Stomach (tissue), 9 donors: ENCODE data around the gene SLC18A3. TPM values are rescaled to one million over a fixed set of nuclear protein-coding genes. Genes with fewer than 3 reads are reported as not detected.

Source experiments
- DNase-seq, 2 donors: peaks; one replicate each; pipeline versions ENCODE4 v3.0.0 to v3.0.0-alpha.2; 2013 to 2019
- H3K27ac ChIP-seq, 5 donors: fragments of 200-600 bp in 4 of 5; sonication (generic) in 4 of 5; one replicate each; pipeline ENCODE4 v1.5.1; 2013 to 2019; ENCODE audit warnings: mild to moderate bottlenecking in 1 of 5, moderate library complexity in 1 of 5
- H3K27me3 ChIP-seq, 3 donors: fragments of 200-600 bp; sonication (generic); one replicate each; pipeline ENCODE4 v1.5.1; 2017 to 2019; ENCODE audit warnings: mixed run types in 1 of 3
- H3K36me3 ChIP-seq, 4 donors: fragments of 200-600 bp; sonication (generic); 1 replicate in 3 of 4; 2 replicates in 1 of 4; pipeline ENCODE4 v1.5.1; 2016 to 2019
- H3K4me1 ChIP-seq, 4 donors: fragments of 200-600 bp; sonication (generic); one replicate each; pipeline ENCODE4 v1.5.1; 2016 to 2019
- H3K4me3 ChIP-seq, 4 donors: fragments of 200-600 bp; sonication (generic) in 3 of 4; one replicate each; pipeline ENCODE4 v1.5.1; 2016 to 2019; ENCODE audit warnings: mild to moderate bottlenecking in 1 of 4
- H3K9me3 ChIP-seq, 4 donors: fragments of 200-600 bp; sonication (generic); one replicate each; pipeline ENCODE4 v1.5.1; 2016 to 2019
- EP300 ChIP-seq: sonication (generic); formaldehyde crosslinking; IDR thresholded peaks from one replicate; pipeline ENCODE4 v1.6.1; 2017; ENCODE audit warnings: antibody characterized with exemption
- POLR2A ChIP-seq, 4 donors: fragments of 450-650 bp; IDR thresholded peaks; one replicate each; pipeline ENCODE4 v1.6.1; 2016; ENCODE audit warnings: antibody characterized with exemption in 4 of 4, control low read depth in 2 of 4, mild to moderate bottlenecking in 1 of 4, moderate library complexity in 1 of 4
- POLR2AphosphoS5 ChIP-seq, 3 donors: sonication (generic); formaldehyde crosslinking; IDR thresholded peaks; one replicate each; pipeline ENCODE4 v1.6.1; 2016; ENCODE audit warnings: antibody characterized with exemption in 3 of 3
- WGBS, 5 donors: extraction: QIAGEN DNeasy Blood & Tissue Kit in 3 of 5; methylation state at CpG; one replicate each; pipeline versions ENCODE4 v1.1.5 to v1.1.7; 2013 to 2018; 5-methylcytosine and 5-hydroxymethylcytosine counted together
- intact Hi-C: fragments of 100-400 bp; cut with DNase I; formaldehyde crosslinking; loops from one replicate; pipeline ENCODE4 v1.15.1; 2023; ENCODE audit warnings: low total_unique reads
- polyA plus RNA-seq, 3 donors: library from polyadenylated mRNA; stranded (reverse); fragments of 200-250 nt; gene quantifications; one replicate each; pipeline ENCODE4 v1.2.3, GENCODE V29; 2013
- total RNA-seq, 5 donors: library from RNA; depleted of rRNA; stranded (reverse); fragments of >200 nt; gene quantifications; one replicate each; pipeline versions ENCODE4 v1.1.0 to v1.2.3, GENCODE V29; 2014 to 2016
- TF ChIP-seq, protein P1 (sequence below), 7 experiments: fragments of 450-650 bp in 4 of 7; fragments of 200-600 bp in 3 of 7; sonication (generic) in 3 of 7; IDR thresholded peaks; one replicate each; pipeline ENCODE4 v1.5.1; 2016 to 2019; ENCODE audit warnings: antibody characterized with exemption in 7 of 7, control low read depth in 2 of 7, mild to moderate bottlenecking in 1 of 7
- donor health status: healthy with polysubstance abuse.
- donor health status: Bipolar disorder and iron deficiency.
- donor health status: healthy.

Gene SLC18A3
- total and polyA plus RNA-seq, 8 donors, result 0.20 to 0.73 TPM; not detected in 6

DNA sequence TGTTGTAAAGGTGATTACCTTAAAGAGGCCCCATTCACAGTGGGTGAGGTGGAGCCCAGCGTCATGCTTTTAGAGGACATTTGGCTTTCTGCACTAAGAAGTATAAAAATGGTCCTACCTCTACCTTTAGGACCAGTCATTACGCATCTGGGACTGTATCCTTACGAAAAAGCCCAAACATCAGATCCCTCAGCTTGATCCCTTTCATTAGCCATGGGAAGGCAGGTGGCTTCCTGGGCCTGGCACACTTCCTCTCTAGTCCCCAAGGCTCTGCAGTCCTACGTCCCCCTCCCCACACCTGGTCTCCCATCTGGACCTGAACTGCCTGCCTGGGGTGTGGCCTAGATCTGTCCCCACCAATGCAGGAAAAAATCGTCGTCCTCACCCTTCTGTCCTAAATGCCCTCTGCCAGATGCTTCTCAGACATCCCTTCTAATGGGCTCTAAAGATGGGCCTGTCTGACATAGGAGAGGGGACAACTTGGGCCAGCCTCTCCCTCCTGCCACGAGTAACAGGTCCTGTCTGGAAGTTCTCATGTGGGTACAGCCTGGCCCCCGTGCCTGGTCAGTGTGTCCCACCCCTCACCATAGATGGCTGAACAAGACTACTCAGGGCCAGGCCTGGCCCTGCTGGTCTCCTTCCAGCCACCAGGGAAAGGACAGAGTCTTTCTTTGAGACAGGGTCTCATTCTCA is 11.8 kb upstream of the SLC18A3 start:
- Histone ChIP-seq H3K27ac (no peak overlapping the region), H3K9me3 (no peaks in the 10 kb centered on the region), H3K4me3 (no peak overlapping the region), H3K27me3 (peaks cover 0 to 69% (median 5%) of the 10 kb centered on the region in 3 donors), H3K36me3 (no peaks in the 10 kb centered on the region), H3K4me1 (no peaks in the 10 kb centered on the region)
- 65 to 79% (median 77%) methylated on average over 8 of the region's 8 CpGs for WGBS, 5 donors
- intact Hi-C loops, result no loop called here
- no peak for TF ChIP-seq EP300
- no peak for TF ChIP-seq POLR2AphosphoS5 (IDR thresholded peaks at IDR 0.05)
- TF ChIP-seq, protein P1, sequence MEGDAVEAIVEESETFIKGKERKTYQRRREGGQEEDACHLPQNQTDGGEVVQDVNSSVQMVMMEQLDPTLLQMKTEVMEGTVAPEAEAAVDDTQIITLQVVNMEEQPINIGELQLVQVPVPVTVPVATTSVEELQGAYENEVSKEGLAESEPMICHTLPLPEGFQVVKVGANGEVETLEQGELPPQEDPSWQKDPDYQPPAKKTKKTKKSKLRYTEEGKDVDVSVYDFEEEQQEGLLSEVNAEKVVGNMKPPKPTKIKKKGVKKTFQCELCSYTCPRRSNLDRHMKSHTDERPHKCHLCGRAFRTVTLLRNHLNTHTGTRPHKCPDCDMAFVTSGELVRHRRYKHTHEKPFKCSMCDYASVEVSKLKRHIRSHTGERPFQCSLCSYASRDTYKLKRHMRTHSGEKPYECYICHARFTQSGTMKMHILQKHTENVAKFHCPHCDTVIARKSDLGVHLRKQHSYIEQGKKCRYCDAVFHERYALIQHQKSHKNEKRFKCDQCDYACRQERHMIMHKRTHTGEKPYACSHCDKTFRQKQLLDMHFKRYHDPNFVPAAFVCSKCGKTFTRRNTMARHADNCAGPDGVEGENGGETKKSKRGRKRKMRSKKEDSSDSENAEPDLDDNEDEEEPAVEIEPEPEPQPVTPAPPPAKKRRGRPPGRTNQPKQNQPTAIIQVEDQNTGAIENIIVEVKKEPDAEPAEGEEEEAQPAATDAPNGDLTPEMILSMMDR (IDR thresholded peaks at IDR 0.05), result no peak
- TF ChIP-seq POLR2A (IDR thresholded peaks at IDR 0.05), result no peak
- no peak for DNase-seq

DNA sequence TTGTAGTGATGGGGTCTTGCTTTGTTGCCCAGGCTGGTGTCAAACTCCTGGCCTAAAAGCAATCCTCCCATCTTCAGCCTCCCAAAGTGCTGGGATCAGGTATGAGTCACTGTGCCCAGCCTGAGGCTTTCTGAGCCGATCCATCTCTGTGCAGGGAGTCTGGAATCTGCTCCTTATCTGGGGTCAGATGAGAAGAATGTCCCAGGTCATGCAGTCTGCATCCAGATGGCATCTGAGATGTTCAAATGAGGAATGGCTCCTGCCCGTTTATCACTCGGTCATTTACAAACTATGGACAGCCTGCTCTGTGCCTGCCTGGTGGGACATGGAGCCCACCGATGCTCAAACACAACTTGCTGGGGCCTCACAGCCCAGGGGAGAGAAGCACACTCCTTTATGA is 11.1 kb upstream of the SLC18A3 start:
- no peak for DNase-seq
- Histone ChIP-seq H3K27ac (no peak overlapping the region), H3K9me3 (no peaks in the 10 kb centered on the region), H3K4me3 (no peak overlapping the region), H3K4me1 (no peaks in the 10 kb centered on the region), H3K27me3 (peaks cover 0 to 66% (median 5%) of the 10 kb centered on the region in 3 donors), H3K36me3 (no peaks in the 10 kb centered on the region)
- intact Hi-C loops, result no loop called here
- TF ChIP-seq, protein P1 (IDR thresholded peaks at IDR 0.05), result no peak
- TF ChIP-seq POLR2A (IDR thresholded peaks at IDR 0.05), result no peak
- TF ChIP-seq EP300, result no peak
- no peak for TF ChIP-seq POLR2AphosphoS5 (IDR thresholded peaks at IDR 0.05)
- WGBS, 5 donors, result 33 to 49% (median 43%) methylated on average over 4 of the region's 4 CpGs

DNA sequence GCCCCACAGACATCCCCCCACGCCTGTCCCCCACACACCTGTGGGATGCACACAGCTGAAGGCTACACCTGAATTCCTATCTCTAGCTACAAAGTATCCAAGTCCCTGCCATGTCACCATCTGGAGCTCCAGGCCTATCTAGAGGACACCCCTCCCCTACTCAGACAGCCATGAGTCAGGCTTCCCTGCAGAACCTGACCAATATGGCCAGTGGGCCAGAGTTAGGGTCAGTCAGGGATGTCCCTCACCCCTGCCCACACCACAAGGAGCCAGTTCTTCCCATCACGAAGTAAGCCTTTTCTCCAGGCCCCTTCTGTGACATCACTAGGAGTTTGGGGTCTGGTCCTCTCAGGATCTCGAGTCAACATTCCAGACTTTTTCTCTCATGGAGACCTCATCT is 10.6 kb upstream of the SLC18A3 start:
- H3K36me3 ChIP-seq, result no peaks in the 10 kb centered on the region
- intact Hi-C loops, result no loop called here
- 54 to 68% (median 62%) methylated on average over 3 of the region's 3 CpGs for WGBS, 5 donors
- peaks cover 0 to 68% (median 5%) of the 10 kb centered on the region in 3 donors for H3K27me3 ChIP-seq
- no peak overlapping the region for H3K27ac ChIP-seq
- no peak for DNase-seq
- no peaks in the 10 kb centered on the region for H3K9me3 ChIP-seq
- no peak overlapping the region for H3K4me3 ChIP-seq
- no peaks in the 10 kb centered on the region for H3K4me1 ChIP-seq
- TF ChIP-seq EP300, result no peak
- TF ChIP-seq POLR2AphosphoS5 (IDR thresholded peaks at IDR 0.05), result no peak
- TF ChIP-seq, protein P1 (IDR thresholded peaks at IDR 0.05), result no peak
- TF ChIP-seq POLR2A (IDR thresholded peaks at IDR 0.05), result no peak

DNA sequence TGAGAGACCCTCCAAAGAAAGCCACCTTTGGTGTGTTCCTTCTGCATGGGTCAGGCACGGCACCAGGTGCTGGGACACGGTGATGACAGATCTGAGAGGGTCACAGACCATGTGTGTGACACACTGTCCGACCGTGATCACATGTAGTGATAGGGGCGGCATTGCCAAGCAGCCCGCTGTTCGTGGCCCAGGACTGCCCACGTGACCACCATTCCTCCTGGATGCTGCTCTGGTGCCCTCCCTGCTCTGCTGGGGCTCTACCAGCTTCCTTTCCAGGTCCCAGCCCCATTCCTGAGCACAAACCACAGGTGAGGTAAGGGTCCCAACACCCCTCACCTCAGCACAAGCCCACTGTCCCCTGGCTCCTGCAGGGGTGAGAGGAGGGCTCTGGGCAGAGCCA is 10.1 kb upstream of the SLC18A3 start:
- H3K4me3 ChIP-seq, result no peak overlapping the region
- no peaks in the 10 kb centered on the region for H3K4me1 ChIP-seq
- intact Hi-C loops, result no loop called here
- H3K27me3 ChIP-seq, result peaks cover 0 to 71% (median 5%) of the 10 kb centered on the region in 3 donors
- no peak overlapping the region for H3K27ac ChIP-seq
- no peak for DNase-seq
- no peaks in the 10 kb centered on the region for H3K36me3 ChIP-seq
- WGBS, 5 donors, result 71 to 88% (median 83%) methylated on average over 7 to 8 of the region's 8 CpGs
- H3K9me3 ChIP-seq, result peaks cover 0 to 2% (median 0%) of the 10 kb centered on the region in 4 donors
- TF ChIP-seq POLR2A (IDR thresholded peaks at IDR 0.05) (no peak), POLR2AphosphoS5 (IDR thresholded peaks at IDR 0.05) (no peak), EP300 (no peak)
- TF ChIP-seq, protein P1 (IDR thresholded peaks at IDR 0.05), result no peak
